SK-N-SH treated with all-trans-retinoic acid at 6 μM for 48 hours (cell line): ENCODE measurements around the gene PRKG1.

Experiments
- ATAC-seq: fragments of 200-7000 bp; cut with Tn5 transposase; 3 replicates; pipeline ENCODE4 v1.9.1; 2020; ENCODE audit warnings: mild to moderate bottlenecking, moderate library complexity
- BACH2 ChIP-seq: fragments of 250-450 bp; sonication (Bioruptor Pico); IDR thresholded peaks from 2 replicates; pipeline ENCODE4 v1.9.0; 2021; ENCODE audit warnings: mild to moderate bottlenecking, borderline replicate concordance
- CSRNP3 ChIP-seq: fragments of 250-450 bp; sonication (Bioruptor Pico); IDR thresholded peaks from 2 replicates; pipeline ENCODE4 v1.5.1; 2021; ENCODE audit warnings: mild to moderate bottlenecking, moderate library complexity
- ESRRG ChIP-seq: fragments of 250-450 bp; sonication (Bioruptor Pico); IDR thresholded peaks from 2 replicates; pipeline ENCODE4 v1.6.1; 2021; ENCODE audit warnings: mild to moderate bottlenecking
- GLIS3 ChIP-seq: fragments of 250-450 bp; sonication (Bioruptor Pico); IDR thresholded peaks from 2 replicates; pipeline ENCODE4 v1.5.0; 2020; ENCODE audit warnings: mild to moderate bottlenecking, moderate library complexity
- ISL1 ChIP-seq: fragments of 250-450 bp; sonication (Bioruptor Pico); IDR thresholded peaks from 2 replicates; pipeline ENCODE4 v2.1.2; 2022; ENCODE audit warnings: mild to moderate bottlenecking, moderate library complexity
- OSR1 ChIP-seq: fragments of 250-450 bp; sonication (Bioruptor Pico); IDR thresholded peaks from 2 replicates; pipeline ENCODE4 v1.8.0; 2022; ENCODE audit warnings: moderate library complexity, mild to moderate bottlenecking, inconsistent platforms
- PATZ1 ChIP-seq: fragments of 250-450 bp; sonication (Bioruptor Pico); IDR thresholded peaks from 2 replicates; pipeline ENCODE4 v1.8.0; 2020; ENCODE audit warnings: mild to moderate bottlenecking, moderate library complexity, borderline replicate concordance
- PPARA ChIP-seq: fragments of 250-450 bp; sonication (Bioruptor Pico); IDR thresholded peaks from 2 replicates; pipeline ENCODE4 v1.5.0; 2020; ENCODE audit warnings: mild to moderate bottlenecking, borderline replicate concordance
- RARB ChIP-seq: fragments of 250-450 bp; sonication (Bioruptor Pico); IDR thresholded peaks from 2 replicates; pipeline ENCODE4 v1.8.0; 2021; ENCODE audit warnings: mild to moderate bottlenecking, moderate library complexity
- SNAI2 ChIP-seq: fragments of 250-450 bp; sonication (Bioruptor Pico); IDR thresholded peaks from 2 replicates; pipeline ENCODE4 v1.5.0; 2020; ENCODE audit warnings: mild to moderate bottlenecking, moderate library complexity
- TCF4 ChIP-seq: fragments of 250-450 bp; sonication (Bioruptor Pico); IDR thresholded peaks from 2 replicates; pipeline ENCODE4 v1.8.0; 2021; ENCODE audit warnings: mild to moderate bottlenecking, moderate library complexity, borderline replicate concordance
- TOX ChIP-seq: fragments of 250-450 bp; sonication (Bioruptor Pico); IDR thresholded peaks from 2 replicates; pipeline ENCODE4 v1.8.0; 2021; ENCODE audit warnings: mild to moderate bottlenecking, moderate library complexity, borderline replicate concordance
- ZC3H10 ChIP-seq: fragments of 250-450 bp; sonication (Bioruptor Pico); IDR thresholded peaks from 2 replicates; pipeline ENCODE4 v1.5.1; 2021; ENCODE audit warnings: mild to moderate bottlenecking, moderate library complexity
- ZFP3 ChIP-seq: fragments of 250-450 bp; sonication (Bioruptor Pico); IDR thresholded peaks from 2 replicates; pipeline ENCODE4 v1.5.0; 2020; ENCODE audit warnings: mild to moderate bottlenecking, moderate library complexity
- ZFP30 ChIP-seq: fragments of 450-650 bp; formaldehyde crosslinking; IDR thresholded peaks from 2 replicates; pipeline ENCODE4 v1.5.0; 2022; ENCODE audit warnings: mild to moderate bottlenecking, moderate library complexity
- ZNF565 ChIP-seq: fragments of 450-650 bp; formaldehyde crosslinking; conservative IDR thresholded peaks from 2 replicates; pipeline ENCODE4 v1.5.0; 2020; ENCODE audit warnings: low read depth, mild to moderate bottlenecking, moderate library complexity
- ZNF70 ChIP-seq: fragments of 450-650 bp; formaldehyde crosslinking; IDR thresholded peaks from 2 replicates; pipeline ENCODE4 v1.5.0; 2020; ENCODE audit warnings: mild to moderate bottlenecking, moderate library complexity
- ZNF8 ChIP-seq: fragments of 450-650 bp; formaldehyde crosslinking; IDR thresholded peaks from 2 replicates; pipeline ENCODE4 v1.5.0; 2020; ENCODE audit warnings: mild to moderate bottlenecking, moderate library complexity
- TF ChIP-seq, protein P1 (sequence below): fragments of 250-450 bp; sonication (Bioruptor Pico); IDR thresholded peaks from 2 replicates; pipeline ENCODE4 v1.8.0; 2021; ENCODE audit warnings: low read depth, mild to moderate bottlenecking, moderate library complexity, borderline replicate concordance
- TF ChIP-seq, protein P2 (sequence below): fragments of 250-450 bp; sonication (Bioruptor Pico); IDR thresholded peaks from 2 replicates; pipeline ENCODE4 v1.5.1; 2020; ENCODE audit warnings: low read depth, mild to moderate bottlenecking, moderate library complexity

The PRKG1 gene

DNA sequence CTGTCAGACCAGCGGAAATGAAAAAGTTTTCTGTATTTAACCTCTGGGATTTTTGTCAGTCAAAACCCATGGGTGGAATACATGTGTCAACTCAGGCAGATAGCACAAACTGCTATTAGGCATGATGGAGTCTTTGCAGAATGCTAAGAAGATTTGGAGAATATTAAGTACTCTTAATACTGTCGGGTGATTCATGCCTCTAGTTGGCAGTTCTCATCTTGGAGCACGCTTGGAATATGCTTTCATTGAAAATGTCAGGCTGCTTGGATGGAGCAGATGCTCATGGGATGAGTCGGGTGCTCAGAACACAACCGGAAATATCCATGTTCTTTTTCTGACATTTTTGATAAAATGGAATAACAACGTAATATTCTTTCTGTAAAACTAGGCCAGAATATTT lies 27.6 kb upstream of the PRKG1 start (continued):
- no peak for TF ChIP-seq CSRNP3 (CRISPR knock-in tag)
- TF ChIP-seq ZNF565 (CRISPR knock-in tag), result no peak

DNA sequence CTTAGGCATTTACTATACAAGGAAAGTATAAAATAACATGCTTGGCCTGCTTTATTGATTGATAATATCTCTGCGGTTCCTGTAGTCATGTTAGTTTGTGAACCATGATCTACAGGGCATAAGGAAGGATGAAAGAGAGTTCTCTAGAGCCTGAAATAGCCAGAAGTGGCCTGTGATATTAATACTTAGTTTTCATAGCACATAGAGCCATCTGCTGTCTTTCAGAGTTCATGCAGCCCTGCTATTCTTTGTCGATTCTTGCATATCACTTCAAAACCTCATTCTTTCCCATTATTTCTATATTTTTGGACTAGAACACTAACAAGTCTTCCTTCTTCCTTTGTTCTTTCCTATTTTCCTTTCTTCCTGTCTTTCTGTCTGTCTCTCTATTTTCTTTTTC lies 26.4 kb upstream of the PRKG1 start:
- no peak for TF ChIP-seq CSRNP3 (CRISPR knock-in tag)
- ATAC-seq, result peak; percentile 68

- TF ChIP-seq ZC3H10 (CRISPR knock-in tag) (no peak), BACH2 (CRISPR knock-in tag) (no peak), PPARA (no peak), ESRRG (CRISPR knock-in tag) (no peak), ISL1 (no peak), CSRNP3 (CRISPR knock-in tag) (no peak)
- no peak for ATAC-seq
Observed at GRCh38 chr10:51048792-51049191, 25.5 kb upstream of the PRKG1 start.

- TF ChIP-seq ESRRG (CRISPR knock-in tag) (no peak), ISL1 (peak; percentile 86)
- ATAC-seq, result no peak; the same call in 2 of the 3 replicates
Observed at GRCh38 chr10:51052163-51052562, 22.1 kb upstream of the PRKG1 start.

GRCh38 chr10:51057925-51058324 lies 16.4 kb upstream of the PRKG1 start:
- ATAC-seq, result no peak
- TF ChIP-seq TOX (CRISPR knock-in tag), result no peak
- TF ChIP-seq, all 23 proteins: peak for 0

DNA sequence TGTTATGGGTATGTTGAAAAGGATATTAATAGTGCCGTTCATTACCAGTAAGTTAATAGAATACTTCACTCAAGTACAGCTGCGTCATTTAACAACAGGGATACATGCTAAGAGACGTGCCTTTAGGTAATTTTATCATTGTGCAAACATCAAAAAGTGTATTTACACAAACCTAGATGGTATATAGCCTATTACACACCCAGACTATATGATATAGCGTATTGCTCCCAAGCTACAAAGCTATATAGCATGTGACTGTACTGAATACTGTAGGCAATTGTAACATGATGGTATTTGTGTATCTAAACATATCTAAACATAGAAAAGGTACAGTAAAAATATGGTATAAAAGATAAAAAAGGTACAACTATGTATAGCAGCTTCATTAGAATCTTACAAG lies 11.1 kb upstream of the PRKG1 start:
- ATAC-seq, result no peak
- no peak for TF ChIP-seq ZNF8
- TF ChIP-seq ZFP3 (CRISPR knock-in tag), result no peak
- no peak for TF ChIP-seq OSR1 (CRISPR knock-in tag)
- TF ChIP-seq ISL1, result no peak
- no peak for TF ChIP-seq ZNF70 (CRISPR knock-in tag)
- no peak for TF ChIP-seq PATZ1 (CRISPR knock-in tag)
- no peak for TF ChIP-seq SNAI2
- TF ChIP-seq, protein P1, sequence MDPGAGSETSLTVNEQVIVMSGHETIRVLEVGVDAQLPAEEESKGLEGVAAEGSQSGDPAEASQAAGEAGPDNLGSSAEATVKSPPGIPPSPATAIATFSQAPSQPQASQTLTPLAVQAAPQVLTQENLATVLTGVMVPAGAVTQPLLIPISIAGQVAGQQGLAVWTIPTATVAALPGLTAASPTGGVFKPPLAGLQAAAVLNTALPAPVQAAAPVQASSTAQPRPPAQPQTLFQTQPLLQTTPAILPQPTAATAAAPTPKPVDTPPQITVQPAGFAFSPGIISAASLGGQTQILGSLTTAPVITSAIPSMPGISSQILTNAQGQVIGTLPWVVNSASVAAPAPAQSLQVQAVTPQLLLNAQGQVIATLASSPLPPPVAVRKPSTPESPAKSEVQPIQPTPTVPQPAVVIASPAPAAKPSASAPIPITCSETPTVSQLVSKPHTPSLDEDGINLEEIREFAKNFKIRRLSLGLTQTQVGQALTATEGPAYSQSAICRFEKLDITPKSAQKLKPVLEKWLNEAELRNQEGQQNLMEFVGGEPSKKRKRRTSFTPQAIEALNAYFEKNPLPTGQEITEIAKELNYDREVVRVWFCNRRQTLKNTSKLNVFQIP, result no peak
- TF ChIP-seq ZFP30 (CRISPR knock-in tag), result no peak
- no peak for TF ChIP-seq PPARA
- no peak for TF ChIP-seq TCF4
- no peak for TF ChIP-seq TOX (CRISPR knock-in tag)
- no peak for TF ChIP-seq RARB (CRISPR knock-in tag)
- TF ChIP-seq GLIS3, result no peak
- TF ChIP-seq, protein P2, sequence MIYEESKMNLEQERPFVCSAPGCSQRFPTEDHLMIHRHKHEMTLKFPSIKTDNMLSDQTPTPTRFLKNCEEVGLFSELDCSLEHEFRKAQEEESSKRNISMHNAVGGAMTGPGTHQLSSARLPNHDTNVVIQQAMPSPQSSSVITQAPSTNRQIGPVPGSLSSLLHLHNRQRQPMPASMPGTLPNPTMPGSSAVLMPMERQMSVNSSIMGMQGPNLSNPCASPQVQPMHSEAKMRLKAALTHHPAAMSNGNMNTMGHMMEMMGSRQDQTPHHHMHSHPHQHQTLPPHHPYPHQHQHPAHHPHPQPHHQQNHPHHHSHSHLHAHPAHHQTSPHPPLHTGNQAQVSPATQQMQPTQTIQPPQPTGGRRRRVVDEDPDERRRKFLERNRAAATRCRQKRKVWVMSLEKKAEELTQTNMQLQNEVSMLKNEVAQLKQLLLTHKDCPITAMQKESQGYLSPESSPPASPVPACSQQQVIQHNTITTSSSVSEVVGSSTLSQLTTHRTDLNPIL (CRISPR knock-in tag), result no peak
- no peak for TF ChIP-seq CSRNP3 (CRISPR knock-in tag)
- TF ChIP-seq ZC3H10 (CRISPR knock-in tag), result no peak
